Measurements from ENCODE around the gene PRDM16. TPM values are rescaled to one million over a fixed set of nuclear protein-coding genes. Genes with fewer than 3 reads are reported as not detected.

Gene PRDM16
- total RNA-seq, 1 experiment from 2014 or later: 5.3 TPM

GRCh38 chr1:3186526-3186921, 117.5 kb downstream of the PRDM16 start:
- H3K36me3 Mint-ChIP-seq (ENCODE audit: insufficient read depth, unreplicated experiment): no peaks in the 10 kb centered on the region
- no peak overlapping the region for H3K4me3 Mint-ChIP-seq (ENCODE audit: unreplicated experiment)
- no peaks in the 10 kb centered on the region for H3K27me3 ChIP-seq (replicated peaks; ENCODE audit: control insufficient read depth, insufficient read depth, low read length)
- H3K4me1 ChIP-seq: peaks cover 5% of the 10 kb centered on the region; the same call in 1 of the 2 replicates
- no peak for DNase-seq
- ChIA-PET POLR2A (no interaction called here), CTCF (no interaction called here)
- no peaks in the 10 kb centered on the region for H3K36me3 ChIP-seq (ENCODE audit: control insufficient read depth, insufficient read depth, low read length)
- no TSS peak for BruUV-seq (replicated peaks)
- no peaks in the 10 kb centered on the region for H3K27me3 Mint-ChIP-seq (ENCODE audit: insufficient read depth, unreplicated experiment)
- no peaks in the 10 kb centered on the region for H3K4me1 Mint-ChIP-seq (ENCODE audit: low read depth, unreplicated experiment)
- H3K9me3 Mint-ChIP-seq (ENCODE audit: unreplicated experiment): no peaks in the 10 kb centered on the region
- H3K4me3 ChIP-seq (ENCODE audit: low read depth, low read length): no peak overlapping the region
- no peaks in the 10 kb centered on the region for H3K9me3 ChIP-seq
- intact Hi-C loops (cut with micrococcal nuclease; ENCODE audit: unreplicated experiment): no loop called here
- TF ChIP-seq CTCF (IDR thresholded peaks at IDR 0.05; ENCODE audit: insufficient read depth in 1 of 2, low read depth in 1 of 2, low read length in 1 of 2, severe bottlenecking in 1 of 2, unreplicated experiment in 1 of 2): no peak
- H3K27ac Mint-ChIP-seq (ENCODE audit: unreplicated experiment): no peak overlapping the region

- no peaks in the 10 kb centered on the region for H3K27me3 Mint-ChIP-seq (ENCODE audit: insufficient read depth, unreplicated experiment)
- DNase-seq: no peak
- H3K9me3 Mint-ChIP-seq (ENCODE audit: unreplicated experiment): no peaks in the 10 kb centered on the region
- no peaks in the 10 kb centered on the region for H3K4me1 Mint-ChIP-seq (ENCODE audit: low read depth, unreplicated experiment)
- Histone ChIP-seq H3K9me3 (no peaks in the 10 kb centered on the region), H3K27me3 (replicated peaks; ENCODE audit: control insufficient read depth, insufficient read depth, low read length) (no peaks in the 10 kb centered on the region), H3K4me3 (ENCODE audit: low read depth, low read length) (no peak overlapping the region), H3K36me3 (ENCODE audit: control insufficient read depth, insufficient read depth, low read length) (no peaks in the 10 kb centered on the region), H3K4me1 (peaks cover 9% of the 10 kb centered on the region)
- no peak overlapping the region for H3K4me3 Mint-ChIP-seq (ENCODE audit: unreplicated experiment)
- intact Hi-C loops (cut with micrococcal nuclease; ENCODE audit: unreplicated experiment): no loop called here
- no peak for TF ChIP-seq CTCF (IDR thresholded peaks at IDR 0.05; ENCODE audit: insufficient read depth in 1 of 2, low read depth in 1 of 2, low read length in 1 of 2, severe bottlenecking in 1 of 2, unreplicated experiment in 1 of 2)
- no TSS peak for BruUV-seq (replicated peaks)
- H3K27ac Mint-ChIP-seq (ENCODE audit: unreplicated experiment): no peak overlapping the region
- H3K36me3 Mint-ChIP-seq (ENCODE audit: insufficient read depth, unreplicated experiment): no peaks in the 10 kb centered on the region
- POLR2A ChIA-PET: no interaction called here
- CTCF ChIA-PET: no interaction called here
Observed at GRCh38 chr1:3187415-3188149, 118.6 kb downstream of the PRDM16 start.

- ChIA-PET CTCF (no interaction called here), POLR2A (no interaction called here)
- intact Hi-C loops (cut with micrococcal nuclease; ENCODE audit: unreplicated experiment): no loop called here
- Mint-ChIP-seq H3K27me3 (ENCODE audit: insufficient read depth, unreplicated experiment) (no peaks in the 10 kb centered on the region), H3K27ac (ENCODE audit: unreplicated experiment) (no peak overlapping the region), H3K9me3 (ENCODE audit: unreplicated experiment) (no peaks in the 10 kb centered on the region), H3K4me1 (ENCODE audit: low read depth, unreplicated experiment) (no peaks in the 10 kb centered on the region), H3K36me3 (ENCODE audit: insufficient read depth, unreplicated experiment) (no peaks in the 10 kb centered on the region), H3K4me3 (ENCODE audit: unreplicated experiment) (no peak overlapping the region)
- Histone ChIP-seq H3K4me1 (peaks cover 13% of the 10 kb centered on the region), H3K36me3 (ENCODE audit: control insufficient read depth, insufficient read depth, low read length) (no peaks in the 10 kb centered on the region), H3K4me3 (ENCODE audit: low read depth, low read length) (no peak overlapping the region), H3K9me3 (no peaks in the 10 kb centered on the region), H3K27me3 (replicated peaks; ENCODE audit: control insufficient read depth, insufficient read depth, low read length) (no peaks in the 10 kb centered on the region)
- no peak for TF ChIP-seq CTCF (IDR thresholded peaks at IDR 0.05; ENCODE audit: insufficient read depth in 1 of 2, low read depth in 1 of 2, low read length in 1 of 2, severe bottlenecking in 1 of 2, unreplicated experiment in 1 of 2)
- BruUV-seq (replicated peaks): no TSS peak
- no peak for DNase-seq
Observed at GRCh38 chr1:3188150-3188971, 119.4 kb downstream of the PRDM16 start.
